Sigmoid colon (tissue), 7 donors: ENCODE results near the gene TNNC2. TPM values are rescaled to one million over a fixed set of nuclear protein-coding genes. Genes with fewer than 3 reads are reported as not detected.

Experiments
- DNase-seq: peaks from one replicate; pipeline ENCODE4 v3.0.0-alpha.2; 2019
- H3K27ac ChIP-seq, 4 donors: fragments of 200-600 bp; sonication (generic); one replicate each; pipeline ENCODE4 v1.5.1; 2016 to 2019; ENCODE audit warnings: mild to moderate bottlenecking in 1 of 4
- H3K27me3 ChIP-seq, 3 donors: fragments of 200-600 bp; sonication (generic); one replicate each; pipeline ENCODE4 v1.5.1; 2019; ENCODE audit warnings: mild to moderate bottlenecking in 1 of 3
- H3K36me3 ChIP-seq, 4 donors: fragments of 200-600 bp; sonication (generic); one replicate each; pipeline ENCODE4 v1.5.1; 2016 to 2019
- H3K4me1 ChIP-seq, 4 donors: fragments of 200-600 bp; sonication (generic); one replicate each; pipeline ENCODE4 v1.5.1; 2017 to 2019
- H3K4me3 ChIP-seq, 4 donors: fragments of 200-600 bp; sonication (generic); one replicate each; pipeline ENCODE4 v1.5.1; 2017 to 2019; ENCODE audit warnings: mild to moderate bottlenecking in 2 of 4, moderate library complexity in 1 of 4
- H3K9me3 ChIP-seq, 4 donors: fragments of 200-600 bp in 3 of 4; sonication (generic) in 3 of 4; one replicate each; pipeline versions ENCODE4 v1.5.1 to v1.6.1; 2013 to 2019
- CTCF ChIP-seq, 4 experiments: fragments of 450-650 bp in 3 of 4; fragments of 200-600 bp in 1 of 4; IDR thresholded peaks; one replicate each; pipeline ENCODE4 v1.5.1; 2016 to 2019; ENCODE audit warnings: antibody characterized with exemption in 4 of 4, mild to moderate bottlenecking in 3 of 4, moderate library complexity in 2 of 4
- EP300 ChIP-seq, 4 donors: sonication (generic); formaldehyde crosslinking; IDR thresholded peaks; one replicate each; pipeline ENCODE4 v1.6.1; 2017; ENCODE audit warnings: antibody characterized with exemption in 4 of 4
- POLR2A ChIP-seq, 2 donors: fragments of 450-650 bp; IDR thresholded peaks; one replicate each; pipeline ENCODE4 v1.6.1; 2016; ENCODE audit warnings: antibody characterized with exemption in 2 of 2, mild to moderate bottlenecking in 2 of 2, moderate library complexity in 2 of 2
- POLR2AphosphoS5 ChIP-seq, 4 donors: sonication (generic); formaldehyde crosslinking; IDR thresholded peaks; one replicate each; pipeline ENCODE4 v1.6.1; 2017; ENCODE audit warnings: antibody characterized with exemption in 4 of 4
- WGBS, 2 donors: extraction: QIAGEN DNeasy Blood & Tissue Kit; methylation state at CpG; one replicate each; pipeline ENCODE4 v1.1.7; 2013; 5-methylcytosine and 5-hydroxymethylcytosine counted together
- intact Hi-C: fragments of 100-400 bp; cut with DNase I; formaldehyde crosslinking; loops from one replicate; pipeline ENCODE4 v1.15.1; 2023
- polyA plus RNA-seq, 3 donors: library from polyadenylated mRNA; stranded (reverse); fragments of 200-250 nt; gene quantifications; one replicate each; pipeline ENCODE4 v1.2.3, GENCODE V29; 2013
- total RNA-seq, 4 donors: library from RNA; depleted of rRNA; stranded (reverse); fragments of >200 nt; gene quantifications; one replicate each; pipeline ENCODE4 v1.1.0, GENCODE V29; 2016
- donor health status: healthy with polysubstance abuse.
- donor health status: Bipolar disorder and iron deficiency.
- donor health status: healthy.

The TNNC2 gene
- total and polyA plus RNA-seq, 7 donors: 0.95 to 15.6 (median 2.9) TPM; not detected in 2

GRCh38 chr20:45861221-45862075 is 34.3 kb upstream of the TNNC2 start:
- Histone ChIP-seq H3K9me3 (no peaks in the 10 kb centered on the region), H3K4me1 (peaks cover 0 to 21% (median 15%) of the 10 kb centered on the region in 4 donors), H3K27me3 (no peaks in the 10 kb centered on the region), H3K4me3 (no peak overlapping the region), H3K36me3 (no peaks in the 10 kb centered on the region), H3K27ac (no peak overlapping the region)
- no peak for TF ChIP-seq CTCF (IDR thresholded peaks at IDR 0.05)
- no peak for TF ChIP-seq EP300 (IDR thresholded peaks at IDR 0.05)
- TF ChIP-seq POLR2AphosphoS5 (IDR thresholded peaks at IDR 0.05): no peak
- TF ChIP-seq POLR2A (IDR thresholded peaks at IDR 0.05): no peak
- DNase-seq: no peak
- intact Hi-C loops: no loop called here
- 70 to 88% methylated on average over 7 of the region's 7 CpGs for WGBS, 2 donors

- 62 to 77% methylated on average over 7 of the region's 7 CpGs for WGBS, 2 donors
Measured at GRCh38 chr20:45860560-45861220, 33.6 kb upstream of the TNNC2 start.

GRCh38 chr20:45859916-45860315 is 32.8 kb upstream of the TNNC2 start:
- Histone ChIP-seq H3K9me3 (no peaks in the 10 kb centered on the region), H3K27ac (no peak overlapping the region), H3K27me3 (no peaks in the 10 kb centered on the region), H3K4me3 (no peak overlapping the region), H3K36me3 (no peaks in the 10 kb centered on the region), H3K4me1 (peaks cover 0 to 37% (median 31%) of the 10 kb centered on the region in 4 donors)
- DNase-seq: no peak
- 95 to 97% methylated on average over 5 of the region's 5 CpGs for WGBS, 2 donors
- intact Hi-C loops: no loop called here
- TF ChIP-seq POLR2A (IDR thresholded peaks at IDR 0.05) (no peak), POLR2AphosphoS5 (IDR thresholded peaks at IDR 0.05) (no peak), EP300 (IDR thresholded peaks at IDR 0.05) (no peak), CTCF (IDR thresholded peaks at IDR 0.05) (no peak)

More at GRCh38 chr20:45860560-45861220, 33.6 kb upstream of the TNNC2 start:
- peak; percentile 3 for DNase-seq
- Histone ChIP-seq H3K4me1 (peaks cover 0 to 29% (median 23%) of the 10 kb centered on the region in 4 donors), H3K36me3 (no peaks in the 10 kb centered on the region), H3K27ac (no peak overlapping the region), H3K27me3 (no peaks in the 10 kb centered on the region), H3K9me3 (no peaks in the 10 kb centered on the region), H3K4me3 (no peak overlapping the region)
- intact Hi-C loops: no loop called here
- no peak for TF ChIP-seq EP300 (IDR thresholded peaks at IDR 0.05)
- no peak for TF ChIP-seq POLR2AphosphoS5 (IDR thresholded peaks at IDR 0.05)
- TF ChIP-seq CTCF (IDR thresholded peaks at IDR 0.05): no peak
- no peak for TF ChIP-seq POLR2A (IDR thresholded peaks at IDR 0.05)

DNA sequence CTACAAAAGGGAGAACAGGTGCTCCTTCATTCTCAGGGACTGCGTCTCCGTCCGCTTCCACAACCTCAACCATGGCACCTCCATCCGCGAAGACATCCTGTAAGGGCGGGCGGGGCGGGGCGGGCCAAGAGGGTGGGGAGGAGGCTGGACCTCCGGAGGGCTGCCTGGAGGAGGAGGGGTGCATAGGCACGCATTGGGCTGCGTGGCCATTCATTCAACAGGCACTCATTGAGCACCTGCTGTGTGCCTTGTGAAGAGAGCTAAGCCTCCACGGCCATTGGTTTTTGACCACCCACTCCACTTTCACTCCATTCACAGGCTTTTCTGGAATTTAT is 30.7 kb upstream of the TNNC2 start:
- no peaks in the 10 kb centered on the region for H3K9me3 ChIP-seq
- peaks cover 0 to 10% (median under 1%) of the 10 kb centered on the region in 4 donors for H3K36me3 ChIP-seq
- TF ChIP-seq CTCF (IDR thresholded peaks at IDR 0.05): no peak
- TF ChIP-seq POLR2A (IDR thresholded peaks at IDR 0.05): no peak
- TF ChIP-seq POLR2AphosphoS5 (IDR thresholded peaks at IDR 0.05): no peak
- 10 to 20% methylated on average over 13 of the region's 13 CpGs for WGBS, 2 donors
- H3K27ac ChIP-seq: peak overlapping the region; percentile 83 to 85 (median 84)
- peaks cover 0 to 46% (median 34%) of the 10 kb centered on the region in 4 donors for H3K4me1 ChIP-seq
- no peak for DNase-seq
- intact Hi-C loops: no loop called here
- H3K4me3 ChIP-seq: peak overlapping the region; percentile 57 to 91 (median 78)
- H3K27me3 ChIP-seq: no peaks in the 10 kb centered on the region
